HG02938 (cell line): ENCODE measurements around the gene RPL29.
"Not testable (repeated sequence)": the region's sequence is repeated elsewhere in the genome, so short reads cannot be mapped to it uniquely, and the experiment has no call there.

Source experiments
- ATAC-seq: cut with Tn5 transposase; IDR thresholded peaks from one replicate; pipeline ENCODE4 v1.9.1; 2021; ENCODE audit warnings: mild to moderate bottlenecking, moderate library complexity; ENCODE audit not compliant: unreplicated experiment

RPL29 gene

GRCh38 chr3:52006820-52007133 is 11.1 kb upstream of the RPL29 start:
- ATAC-seq: no peak

GRCh38 chr3:52006017-52006819 is 10.5 kb upstream of the RPL29 start:
- no peak for ATAC-seq

GRCh38 chr3:52005571-52005986 is 9.9 kb upstream of the RPL29 start:
- no peak for ATAC-seq

- no peak for ATAC-seq
Observed at GRCh38 chr3:52004906-52005395, 9.3 kb upstream of the RPL29 start.

- no peak for ATAC-seq
Observed at GRCh38 chr3:52004163-52004787, 8.6 kb upstream of the RPL29 start.

GRCh38 chr3:52002748-52003147 is 7.1 kb upstream of the RPL29 start:
- no peak for ATAC-seq

- ATAC-seq: peak; percentile 84
Observed at GRCh38 chr3:52001443-52001974, 5.8 kb upstream of the RPL29 start.

GRCh38 chr3:51999846-52000245 is 4.2 kb upstream of the RPL29 start:
- no peak for ATAC-seq

- no peak for ATAC-seq
Observed at GRCh38 chr3:51998774-51999173, 3.1 kb upstream of the RPL29 start.

GRCh38 chr3:51997935-51998596 is 2.4 kb upstream of the RPL29 start:
- no peak for ATAC-seq

- no peak for ATAC-seq
Observed at GRCh38 chr3:51997172-51997571, 1.5 kb upstream of the RPL29 start.

GRCh38 chr3:51994530-51994929 is 1.2 kb downstream of the RPL29 start:
- ATAC-seq: no peak

GRCh38 chr3:51993657-51994056 is 2.0 kb downstream of the RPL29 start:
- not testable (repeated sequence) for ATAC-seq

- ATAC-seq: no peak
Observed at GRCh38 chr3:51992017-51992682, 3.5 kb downstream of the RPL29 start.

GRCh38 chr3:51990501-51990971 is 5.2 kb downstream of the RPL29 start:
- not testable (repeated sequence) for ATAC-seq

GRCh38 chr3:51988286-51989146 is 7.2 kb downstream of the RPL29 start:
- ATAC-seq: no peak

GRCh38 chr3:51987568-51987967 is 8.1 kb downstream of the RPL29 start:
- no peak for ATAC-seq

GRCh38 chr3:51986010-51986947 is 9.4 kb downstream of the RPL29 start:
- no peak for ATAC-seq

- ATAC-seq: no peak
Observed at GRCh38 chr3:51985063-51985462, 10.6 kb downstream of the RPL29 start.
